ENCODE measurements around the gene FHL3. TPM values are rescaled to one million over a fixed set of nuclear protein-coding genes. Genes with fewer than 3 reads are reported as not detected.

The FHL3 gene
- total and polyA plus RNA-seq, 9 of the 15 experiments (the other 6 are each of a cell fraction or from before 2014, with no cell fraction given): 6.1 to 144 (median 34.1) TPM

DNA sequence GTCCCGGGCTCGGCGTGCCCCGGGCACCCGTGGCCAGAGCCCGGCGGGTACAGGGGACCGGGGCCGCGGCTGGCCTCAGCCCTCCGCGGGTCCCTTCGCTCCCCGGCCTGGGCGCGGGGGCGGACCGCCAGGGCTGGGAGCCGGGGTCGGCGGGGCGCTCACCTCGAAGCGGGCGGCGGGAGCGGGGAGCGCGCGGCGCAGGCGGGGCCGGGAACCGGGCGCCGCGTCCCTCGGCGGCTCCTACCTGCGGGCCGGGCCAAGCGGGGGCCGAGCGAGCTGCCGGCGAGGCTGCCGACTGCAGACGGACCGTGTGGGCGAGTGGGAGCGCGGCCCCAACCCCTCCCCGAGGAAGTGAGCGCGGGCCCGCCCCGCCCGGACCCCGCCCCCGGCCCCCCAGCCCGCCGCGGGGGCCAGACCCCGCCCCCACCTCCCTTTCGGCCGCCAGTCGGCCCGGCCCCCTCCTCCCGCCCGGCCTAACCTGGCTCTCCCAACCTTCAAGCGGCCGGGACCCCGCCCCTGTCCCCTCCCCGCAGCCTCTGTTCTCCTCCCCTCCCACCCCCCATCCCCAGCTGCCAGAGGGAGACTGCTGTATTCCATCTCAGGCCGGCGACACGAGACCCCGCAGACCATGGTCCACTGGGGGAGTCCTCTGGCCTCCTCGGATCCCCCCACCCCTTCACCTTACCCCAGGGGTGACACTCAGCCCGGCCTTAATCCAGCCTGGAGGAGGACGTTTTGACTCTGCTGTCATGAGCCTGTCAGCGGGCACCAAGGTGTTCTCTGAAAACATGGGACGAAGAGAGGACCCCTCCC is at the start of gene FHL3 (continued):
- TF ChIP-seq, protein P1, sequence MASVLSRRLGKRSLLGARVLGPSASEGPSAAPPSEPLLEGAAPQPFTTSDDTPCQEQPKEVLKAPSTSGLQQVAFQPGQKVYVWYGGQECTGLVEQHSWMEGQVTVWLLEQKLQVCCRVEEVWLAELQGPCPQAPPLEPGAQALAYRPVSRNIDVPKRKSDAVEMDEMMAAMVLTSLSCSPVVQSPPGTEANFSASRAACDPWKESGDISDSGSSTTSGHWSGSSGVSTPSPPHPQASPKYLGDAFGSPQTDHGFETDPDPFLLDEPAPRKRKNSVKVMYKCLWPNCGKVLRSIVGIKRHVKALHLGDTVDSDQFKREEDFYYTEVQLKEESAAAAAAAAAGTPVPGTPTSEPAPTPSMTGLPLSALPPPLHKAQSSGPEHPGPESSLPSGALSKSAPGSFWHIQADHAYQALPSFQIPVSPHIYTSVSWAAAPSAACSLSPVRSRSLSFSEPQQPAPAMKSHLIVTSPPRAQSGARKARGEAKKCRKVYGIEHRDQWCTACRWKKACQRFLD (CRISPR knock-in tag; IDR thresholded peaks at IDR 0.05): peak; percentile 43; the same call in 1 of the 2 replicates
- TF ChIP-seq RBFOX2 (IDR thresholded peaks at IDR 0.05; ENCODE audit: low read depth, low read length) (peak; percentile 79), ZNF124 (CRISPR knock-in tag; IDR thresholded peaks at IDR 0.05) (no peak), KDM5B (IDR thresholded peaks at IDR 0.05; ENCODE audit: insufficient replicate concordance, low read depth, low read length) (peak; percentile 51), RBM17 (IDR thresholded peaks at IDR 0.05; ENCODE audit: borderline replicate concordance, low read depth, low read length) (no peak), BRD4 (IDR thresholded peaks at IDR 0.05) (no peak), NR4A1 (CRISPR knock-in tag; IDR thresholded peaks at IDR 0.05) (no peak), NR4A1 (tag; IDR thresholded peaks at IDR 0.05) (no peak), SMAD4 (CRISPR knock-in tag; conservative IDR thresholded peaks at IDR 0.05) (peak; percentile 81), PREB (CRISPR knock-in tag; IDR thresholded peaks at IDR 0.05) (no peak), ZNF24 (IDR thresholded peaks at IDR 0.05) (no peak), ZNF830 (CRISPR knock-in tag; IDR thresholded peaks at IDR 0.05) (no peak), MIER1 (IDR thresholded peaks at IDR 0.05; ENCODE audit: low read depth) (0 out of 2 replicates have a peak, but pooled peaks have one; percentile 49), STAT5A (IDR thresholded peaks at IDR 0.05; ENCODE audit: borderline replicate concordance, low read length) (no peak), SMC3 (conservative IDR thresholded peaks at IDR 0.05; ENCODE audit: insufficient read depth, low read depth, low read length) (no peak), POLR2AphosphoS5 (IDR thresholded peaks at IDR 0.05; ENCODE audit: control insufficient read depth, insufficient read depth, low read depth, low read length) (peak; percentile 70; the same call in 1 of the 2 replicates)
- TF ChIP-seq, protein P2, sequence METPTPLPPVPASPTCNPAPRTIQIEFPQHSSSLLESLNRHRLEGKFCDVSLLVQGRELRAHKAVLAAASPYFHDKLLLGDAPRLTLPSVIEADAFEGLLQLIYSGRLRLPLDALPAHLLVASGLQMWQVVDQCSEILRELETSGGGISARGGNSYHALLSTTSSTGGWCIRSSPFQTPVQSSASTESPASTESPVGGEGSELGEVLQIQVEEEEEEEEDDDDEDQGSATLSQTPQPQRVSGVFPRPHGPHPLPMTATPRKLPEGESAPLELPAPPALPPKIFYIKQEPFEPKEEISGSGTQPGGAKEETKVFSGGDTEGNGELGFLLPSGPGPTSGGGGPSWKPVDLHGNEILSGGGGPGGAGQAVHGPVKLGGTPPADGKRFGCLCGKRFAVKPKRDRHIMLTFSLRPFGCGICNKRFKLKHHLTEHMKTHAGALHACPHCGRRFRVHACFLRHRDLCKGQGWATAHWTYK (CRISPR knock-in tag; IDR thresholded peaks at IDR 0.05): peak; percentile 32; the same call in 1 of the 2 replicates
- TF ChIP-seq, protein P3, sequence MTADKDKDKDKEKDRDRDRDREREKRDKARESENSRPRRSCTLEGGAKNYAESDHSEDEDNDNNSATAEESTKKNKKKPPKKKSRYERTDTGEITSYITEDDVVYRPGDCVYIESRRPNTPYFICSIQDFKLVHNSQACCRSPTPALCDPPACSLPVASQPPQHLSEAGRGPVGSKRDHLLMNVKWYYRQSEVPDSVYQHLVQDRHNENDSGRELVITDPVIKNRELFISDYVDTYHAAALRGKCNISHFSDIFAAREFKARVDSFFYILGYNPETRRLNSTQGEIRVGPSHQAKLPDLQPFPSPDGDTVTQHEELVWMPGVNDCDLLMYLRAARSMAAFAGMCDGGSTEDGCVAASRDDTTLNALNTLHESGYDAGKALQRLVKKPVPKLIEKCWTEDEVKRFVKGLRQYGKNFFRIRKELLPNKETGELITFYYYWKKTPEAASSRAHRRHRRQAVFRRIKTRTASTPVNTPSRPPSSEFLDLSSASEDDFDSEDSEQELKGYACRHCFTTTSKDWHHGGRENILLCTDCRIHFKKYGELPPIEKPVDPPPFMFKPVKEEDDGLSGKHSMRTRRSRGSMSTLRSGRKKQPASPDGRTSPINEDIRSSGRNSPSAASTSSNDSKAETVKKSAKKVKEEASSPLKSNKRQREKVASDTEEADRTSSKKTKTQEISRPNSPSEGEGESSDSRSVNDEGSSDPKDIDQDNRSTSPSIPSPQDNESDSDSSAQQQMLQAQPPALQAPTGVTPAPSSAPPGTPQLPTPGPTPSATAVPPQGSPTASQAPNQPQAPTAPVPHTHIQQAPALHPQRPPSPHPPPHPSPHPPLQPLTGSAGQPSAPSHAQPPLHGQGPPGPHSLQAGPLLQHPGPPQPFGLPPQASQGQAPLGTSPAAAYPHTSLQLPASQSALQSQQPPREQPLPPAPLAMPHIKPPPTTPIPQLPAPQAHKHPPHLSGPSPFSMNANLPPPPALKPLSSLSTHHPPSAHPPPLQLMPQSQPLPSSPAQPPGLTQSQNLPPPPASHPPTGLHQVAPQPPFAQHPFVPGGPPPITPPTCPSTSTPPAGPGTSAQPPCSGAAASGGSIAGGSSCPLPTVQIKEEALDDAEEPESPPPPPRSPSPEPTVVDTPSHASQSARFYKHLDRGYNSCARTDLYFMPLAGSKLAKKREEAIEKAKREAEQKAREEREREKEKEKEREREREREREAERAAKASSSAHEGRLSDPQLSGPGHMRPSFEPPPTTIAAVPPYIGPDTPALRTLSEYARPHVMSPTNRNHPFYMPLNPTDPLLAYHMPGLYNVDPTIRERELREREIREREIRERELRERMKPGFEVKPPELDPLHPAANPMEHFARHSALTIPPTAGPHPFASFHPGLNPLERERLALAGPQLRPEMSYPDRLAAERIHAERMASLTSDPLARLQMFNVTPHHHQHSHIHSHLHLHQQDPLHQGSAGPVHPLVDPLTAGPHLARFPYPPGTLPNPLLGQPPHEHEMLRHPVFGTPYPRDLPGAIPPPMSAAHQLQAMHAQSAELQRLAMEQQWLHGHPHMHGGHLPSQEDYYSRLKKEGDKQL (CRISPR knock-in tag; IDR thresholded peaks at IDR 0.05; ENCODE audit: borderline replicate concordance): no peak
